Posterior vena cava (tissue), 2 donors: ENCODE measurements around the gene TBC1D9B. TPM values are rescaled to one million over a fixed set of nuclear protein-coding genes. Genes with fewer than 3 reads are reported as not detected.
"Not testable (repeated sequence)": the region's sequence is repeated elsewhere in the genome, so short reads cannot be mapped to it uniquely, and the experiment has no call there.

Source experiments
- DNase-seq: peaks from one replicate; pipeline ENCODE4 v3.0.0-alpha.2; 2020; ENCODE audit warnings: low spot score
- intact Hi-C, 2 donors: fragments of 100-400 bp; cut with DNase I; formaldehyde crosslinking; loops; one replicate each; pipeline versions ENCODE4 v1.14.1 to v1.14.2; 2022 to 2023
- total RNA-seq, 2 donors: library from RNA; stranded (reverse); fragmentation: NEBNext Ultra II Directional; extraction: Animal tissue kit (Norgen Biotek cat#: 25700); gene quantifications; one replicate each; pipeline ENCODE4 v1.2.1, GENCODE V29; 2021
- donor health status: DM: yes; HTN: yes; CAD: no.
- donor health status: DM: yes; HTN: yes; CAD: no.

Gene TBC1D9B
- total RNA-seq, 2 donors from 2014 or later, result 85.0 to 90.5 TPM

DNA sequence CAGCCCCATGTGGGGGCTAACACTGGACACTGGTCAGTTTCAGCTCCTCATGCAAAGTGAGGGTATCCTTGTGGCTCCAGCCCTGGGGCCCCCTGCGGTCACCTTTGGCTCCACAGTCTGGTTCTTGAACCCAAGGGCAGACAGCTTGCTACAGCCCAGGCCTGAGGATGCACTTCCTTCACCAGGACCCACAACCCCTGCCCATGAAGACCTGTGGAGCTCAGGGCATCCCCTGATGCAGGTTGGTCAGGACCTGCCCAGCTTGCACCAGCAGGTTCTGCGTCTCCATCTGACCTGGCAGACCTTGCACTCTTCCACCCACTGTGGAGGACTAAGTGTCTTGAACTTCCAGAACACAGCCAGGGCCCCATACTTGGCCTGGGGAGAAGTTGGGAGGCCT lies 45.4 kb downstream of the TBC1D9B start:
- DNase-seq, result peak; percentile 40
- intact Hi-C loops, result no loop called here

DNA sequence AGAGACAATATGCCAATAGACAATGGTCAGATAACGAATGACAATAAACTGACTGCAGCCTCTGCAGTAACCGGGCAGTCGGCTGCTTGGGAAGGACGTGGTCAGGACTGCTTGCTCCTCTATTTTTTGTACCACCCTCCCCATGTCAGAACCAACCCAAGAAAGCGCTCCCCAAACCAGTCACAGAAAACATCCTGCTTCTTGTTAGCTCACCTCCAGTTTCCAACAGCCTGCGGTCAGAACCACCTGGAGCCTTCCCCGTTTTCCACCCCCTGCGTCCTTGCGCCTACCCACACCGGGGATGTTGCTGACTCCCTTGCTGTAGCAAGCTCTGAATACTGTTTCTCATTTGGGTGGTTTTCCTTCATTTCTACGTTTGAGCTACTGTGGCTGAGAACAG lies 47.4 kb downstream of the TBC1D9B start:
- intact Hi-C loops, result loop anchor here in 1 of 2 donors (1.0 kb wide), 1 partner anchor 21 kb away; no protein-coding TSS in a partner anchor
- peak; percentile 22 for DNase-seq

DNA sequence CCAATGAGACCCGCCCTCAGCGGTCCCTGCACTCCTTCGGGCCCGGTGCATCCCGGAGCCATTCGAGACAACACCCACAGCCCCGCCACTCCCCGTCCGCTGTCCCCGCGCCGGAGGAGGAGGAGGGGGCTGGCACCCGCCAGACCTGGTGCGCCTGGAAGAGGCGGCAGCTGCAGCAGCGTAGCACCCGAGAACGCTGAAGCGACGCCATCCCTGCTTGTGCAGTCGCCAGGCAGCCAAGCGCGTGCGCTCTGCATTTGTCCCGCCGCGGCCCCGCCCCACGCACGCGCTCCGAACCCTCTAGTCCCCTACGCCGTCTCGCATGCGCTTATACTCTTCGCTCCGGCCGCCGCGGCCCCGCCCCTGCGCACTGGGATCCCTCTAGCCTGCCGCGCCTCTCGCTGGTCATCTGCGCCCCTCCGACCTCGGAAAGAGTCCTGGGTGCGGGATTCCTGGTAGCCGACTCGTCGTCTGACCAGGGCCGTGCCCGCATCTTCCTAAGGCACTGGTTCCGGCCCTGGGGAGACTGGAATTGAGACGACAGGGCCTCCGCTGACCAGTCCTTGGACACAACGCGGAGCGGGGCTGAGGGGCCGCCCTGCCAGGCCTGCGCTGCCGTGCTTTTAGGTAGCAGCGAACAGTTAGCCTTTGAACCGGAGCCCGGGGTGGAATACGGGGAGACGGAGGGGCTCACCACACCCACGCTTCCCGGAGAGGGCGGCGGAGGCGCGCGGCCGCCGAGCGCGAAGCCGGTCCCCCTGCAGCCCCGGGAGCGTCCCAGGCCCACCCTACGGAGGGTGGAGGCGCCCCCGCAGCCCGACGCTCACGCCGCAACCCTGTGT lies 48.9 kb downstream of the TBC1D9B start, which contains the start of gene MRNIP:
TSS of gene MRNIP (minus strand) at position 232 of the 842 bp plus-strand sequence. CDS start at position 211, 21 bp downstream.
- intact Hi-C loops, result no loop called here
- DNase-seq, result peak; percentile 100

DNA sequence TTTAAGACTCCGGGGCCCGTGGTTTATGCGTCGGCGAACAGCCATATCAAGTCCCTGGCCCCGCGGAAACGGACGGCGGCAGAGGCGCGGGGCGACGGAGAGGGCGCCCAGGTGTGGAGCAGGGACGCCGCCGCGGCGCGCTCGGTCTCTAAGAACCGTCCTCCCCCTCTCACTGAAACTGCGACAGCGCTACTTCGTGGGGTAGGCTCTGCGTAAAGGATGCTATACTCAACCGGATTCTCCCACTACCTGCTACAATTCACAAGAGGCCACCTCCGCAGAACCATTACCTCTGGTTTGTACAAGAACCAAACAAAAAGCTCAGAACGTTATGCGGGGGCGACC lies 49.5 kb downstream of the TBC1D9B start:
- intact Hi-C loops, result no loop called here
- DNase-seq, result peak; percentile 84

GRCh38 chr5:179854356-179854755 lies 53.3 kb downstream of the TBC1D9B start:
- peak; percentile 61 for DNase-seq
- intact Hi-C loops, result no loop called here

GRCh38 chr5:179852993-179853547 lies 54.6 kb downstream of the TBC1D9B start:
- intact Hi-C loops, result no loop called here
- DNase-seq, result peak; percentile 37

DNA sequence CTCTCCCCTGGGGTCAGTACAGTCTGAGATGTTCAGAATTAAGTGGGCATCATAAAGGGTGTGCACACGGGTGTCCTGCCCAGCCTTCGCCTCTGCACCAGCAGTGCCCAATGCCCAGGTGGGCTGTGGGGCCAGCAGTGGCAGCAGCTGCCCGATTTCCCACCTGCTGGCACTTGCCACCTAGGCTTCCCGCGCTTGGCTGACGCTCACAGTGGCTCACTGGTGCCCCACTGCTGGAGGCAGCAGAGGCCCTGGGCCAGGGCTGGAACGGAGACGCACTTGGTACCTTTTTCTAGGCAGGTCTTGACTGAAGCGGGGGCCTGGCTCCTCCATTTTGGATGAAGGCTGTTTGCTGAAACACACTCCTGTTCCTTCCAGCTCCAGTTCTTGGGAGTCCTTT lies 66.1 kb downstream of the TBC1D9B start:
- peak; percentile 57 for DNase-seq
- intact Hi-C loops, result no loop called here

DNA sequence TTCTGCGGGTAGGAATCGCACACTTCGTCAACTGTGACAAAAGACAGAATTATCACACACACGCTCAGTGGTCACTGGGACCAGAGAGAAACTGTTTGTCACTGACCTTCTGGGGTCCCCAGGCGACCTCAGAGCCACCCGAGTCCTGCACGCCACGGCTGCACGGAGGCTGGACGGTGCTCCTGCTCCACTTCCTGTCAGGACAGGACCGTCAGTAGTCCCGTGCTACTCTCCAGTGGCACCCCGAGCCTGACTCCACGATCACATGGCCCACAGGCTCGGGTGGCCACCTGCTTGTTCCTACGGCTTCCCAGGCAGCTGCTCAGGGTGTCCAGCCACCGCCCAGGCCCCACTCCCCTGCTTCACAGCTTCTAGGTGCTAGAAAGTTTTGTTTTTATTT lies 66.9 kb downstream of the TBC1D9B start:
- DNase-seq, result peak; percentile 73
- intact Hi-C loops, result no loop called here

DNA sequence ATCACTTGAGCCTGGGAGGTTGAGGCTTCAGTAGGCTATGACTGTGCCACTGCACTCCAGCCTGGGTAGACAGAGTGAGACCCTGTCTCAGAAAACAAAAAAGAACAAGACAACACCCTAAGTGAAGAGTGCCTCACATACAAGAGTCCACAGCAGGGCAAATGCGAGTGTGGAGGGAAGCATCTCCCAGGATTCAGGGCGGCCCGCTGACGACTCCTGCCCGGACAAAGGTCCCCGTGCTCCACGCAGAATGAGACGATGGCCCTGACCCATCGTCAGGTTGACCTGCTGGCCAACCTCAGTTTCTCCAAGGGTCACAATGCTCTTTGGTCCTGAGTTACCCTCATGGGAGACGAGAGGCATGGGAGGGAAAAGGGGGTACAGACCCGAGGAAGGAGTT lies 67.4 kb downstream of the TBC1D9B start:
- DNase-seq, result peak; percentile 77

DNA sequence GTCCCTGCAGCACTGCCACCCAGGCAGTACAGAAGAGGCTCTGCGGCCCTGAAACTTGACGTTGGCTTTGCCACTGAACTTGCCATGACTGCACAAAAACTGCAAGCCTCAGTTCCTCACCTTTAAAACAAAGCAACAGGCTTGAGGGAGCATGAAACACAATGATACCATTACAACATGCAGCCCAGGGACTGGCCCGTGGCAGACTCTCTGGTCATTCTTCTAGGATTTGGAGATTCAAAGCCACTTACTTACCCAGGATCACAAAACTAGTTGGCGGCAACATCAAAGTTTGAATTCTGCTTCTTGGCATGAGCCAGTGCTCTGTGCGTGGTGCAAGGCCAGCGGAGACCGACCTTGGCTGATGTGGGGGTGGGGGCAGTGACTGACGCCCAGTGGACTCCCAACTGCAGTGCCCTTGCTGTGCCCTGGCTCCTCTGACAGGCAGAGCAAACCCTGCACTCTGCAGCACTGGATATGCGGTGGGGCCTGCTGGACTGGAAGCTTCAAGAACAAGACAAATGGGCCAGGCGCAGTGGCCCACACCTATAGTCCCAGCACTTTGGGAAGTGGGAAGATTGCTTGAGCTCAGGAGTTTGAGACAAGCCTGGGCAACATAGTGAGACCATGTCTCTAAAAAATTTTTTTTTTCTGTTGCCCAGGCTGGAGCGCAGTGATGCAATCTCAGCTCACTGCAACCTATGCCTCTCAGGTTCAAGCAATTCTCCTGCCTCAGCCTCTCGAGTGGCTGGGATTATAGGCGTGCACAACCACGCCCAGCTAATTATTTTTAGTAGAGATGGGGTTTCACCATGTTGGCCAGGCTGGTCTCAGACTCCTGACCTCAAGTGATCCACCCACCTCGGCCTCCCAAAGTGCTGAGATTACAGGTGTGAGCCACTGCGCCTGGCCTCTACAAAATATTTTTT lies 68.1 kb downstream of the TBC1D9B start:
- intact Hi-C loops, result no loop called here
- DNase-seq, result peak; percentile 69

More for the DNA sequence above, 67.4 kb downstream of the TBC1D9B start:
- intact Hi-C loops, result no loop called here

DNA sequence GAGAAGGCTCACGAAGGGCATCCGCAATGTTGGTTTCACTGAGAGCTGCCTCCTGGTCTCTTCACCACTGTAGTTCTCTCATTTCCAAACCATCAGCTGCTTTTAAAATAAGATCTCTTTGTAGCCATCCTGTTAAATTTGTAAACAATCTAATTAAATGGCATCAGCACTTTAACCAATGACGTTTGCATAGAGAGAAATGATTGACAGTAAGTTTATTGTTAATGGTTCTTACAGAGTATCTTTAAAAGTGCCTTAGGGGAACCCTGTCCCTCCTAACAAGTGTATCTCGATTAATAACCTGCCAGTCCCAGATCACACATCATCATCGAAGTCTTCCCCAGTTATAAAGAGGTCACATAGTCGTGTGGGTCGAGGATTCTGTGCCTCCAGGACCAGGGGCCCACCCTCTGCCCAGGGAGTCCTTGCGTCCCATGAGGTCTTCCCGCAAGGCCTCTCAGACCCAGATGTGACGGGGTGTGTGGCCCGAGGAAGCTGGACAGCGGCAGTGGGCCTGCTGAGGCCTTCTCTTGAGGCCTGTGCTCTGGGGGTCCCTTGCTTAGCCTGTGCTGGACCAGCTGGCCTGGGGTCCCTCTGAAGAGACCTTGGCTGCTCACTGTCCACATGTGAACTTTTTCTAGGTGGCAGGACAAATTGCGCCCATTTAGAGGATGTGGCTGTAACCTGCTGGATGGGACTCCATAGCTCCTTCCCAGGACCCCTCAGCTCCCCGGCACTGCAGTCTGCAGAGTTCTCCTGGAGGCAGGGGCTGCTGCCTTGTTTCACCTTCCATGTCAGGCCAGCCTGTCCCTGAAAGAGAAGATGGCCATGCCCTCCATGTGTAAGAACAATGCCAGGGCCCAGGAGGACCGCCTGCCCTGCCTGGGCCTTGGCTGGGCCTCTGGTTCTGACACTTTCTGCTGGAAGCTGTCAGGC lies 70.4 kb downstream of the TBC1D9B start:
- intact Hi-C loops, result no loop called here
- peak; percentile 71 for DNase-seq

DNA sequence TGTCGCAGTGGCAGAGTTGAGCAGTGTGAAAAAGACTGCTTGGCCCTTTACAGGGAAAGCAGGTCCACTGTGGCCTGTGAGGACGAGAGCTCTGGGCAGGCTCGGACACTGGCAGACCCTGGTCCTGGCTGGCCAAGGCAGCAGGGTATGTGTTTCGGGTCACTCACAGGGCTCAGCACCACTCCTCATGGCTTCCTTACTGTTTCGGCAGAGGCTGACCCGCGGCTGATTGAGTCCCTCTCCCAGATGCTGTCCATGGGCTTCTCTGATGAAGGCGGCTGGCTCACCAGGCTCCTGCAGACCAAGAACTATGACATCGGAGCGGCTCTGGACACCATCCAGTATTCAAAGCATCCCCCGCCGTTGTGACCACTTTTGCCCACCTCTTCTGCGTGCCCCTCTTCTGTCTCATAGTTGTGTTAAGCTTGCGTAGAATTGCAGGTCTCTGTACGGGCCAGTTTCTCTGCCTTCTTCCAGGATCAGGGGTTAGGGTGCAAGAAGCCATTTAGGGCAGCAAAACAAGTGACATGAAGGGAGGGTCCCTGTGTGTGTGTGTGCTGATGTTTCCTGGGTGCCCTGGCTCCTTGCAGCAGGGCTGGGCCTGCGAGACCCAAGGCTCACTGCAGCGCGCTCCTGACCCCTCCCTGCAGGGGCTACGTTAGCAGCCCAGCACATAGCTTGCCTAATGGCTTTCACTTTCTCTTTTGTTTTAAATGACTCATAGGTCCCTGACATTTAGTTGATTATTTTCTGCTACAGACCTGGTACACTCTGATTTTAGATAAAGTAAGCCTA lies 71.3 kb downstream of the TBC1D9B start:
- DNase-seq, result peak; percentile 78

DNA sequence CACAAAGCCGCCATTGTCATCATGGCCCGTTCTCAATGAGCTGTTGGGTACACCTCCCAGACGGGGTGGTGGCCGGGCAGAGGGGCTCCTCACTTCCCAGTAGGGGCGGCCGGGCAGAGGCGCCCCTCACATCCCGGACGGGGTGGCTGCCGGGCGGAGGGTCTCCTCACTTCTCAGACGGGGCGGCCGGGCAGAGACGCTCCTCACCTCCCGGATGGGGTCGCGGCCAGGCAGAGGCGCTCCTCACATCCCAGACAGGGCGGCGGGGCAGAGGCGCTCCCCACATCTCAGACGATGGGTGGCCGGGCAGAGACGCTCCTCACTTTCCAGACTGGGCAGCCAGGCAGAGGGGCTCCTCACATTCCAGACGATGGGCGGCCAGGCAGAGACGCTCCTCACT lies 72.8 kb downstream of the TBC1D9B start:
- intact Hi-C loops, DNase-seq: not testable (repeated sequence)

More for the DNA sequence above, 71.3 kb downstream of the TBC1D9B start:
- intact Hi-C loops, result no loop called here

DNA sequence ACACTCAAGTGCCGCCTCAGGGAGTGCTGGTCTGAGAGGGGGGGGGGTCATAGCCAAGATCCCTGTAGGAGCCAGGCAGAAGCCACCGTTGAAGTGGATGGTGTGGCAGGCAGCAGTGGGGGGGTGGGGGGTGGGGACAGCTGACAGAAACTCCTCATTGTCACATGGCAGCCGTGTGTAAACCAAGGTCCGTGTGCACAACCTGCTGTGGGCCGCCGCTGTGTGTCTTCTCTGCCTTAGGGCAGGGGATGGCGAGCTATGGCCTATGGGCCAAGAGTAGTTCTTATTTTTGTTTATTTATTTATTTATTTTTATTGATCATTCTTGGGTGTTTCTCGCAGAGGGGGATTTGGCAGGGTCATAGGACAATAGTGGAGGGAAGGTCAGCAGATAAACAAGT lies 73.6 kb downstream of the TBC1D9B start:
- peak; percentile 42 for DNase-seq
- intact Hi-C loops, result no loop called here

DNA sequence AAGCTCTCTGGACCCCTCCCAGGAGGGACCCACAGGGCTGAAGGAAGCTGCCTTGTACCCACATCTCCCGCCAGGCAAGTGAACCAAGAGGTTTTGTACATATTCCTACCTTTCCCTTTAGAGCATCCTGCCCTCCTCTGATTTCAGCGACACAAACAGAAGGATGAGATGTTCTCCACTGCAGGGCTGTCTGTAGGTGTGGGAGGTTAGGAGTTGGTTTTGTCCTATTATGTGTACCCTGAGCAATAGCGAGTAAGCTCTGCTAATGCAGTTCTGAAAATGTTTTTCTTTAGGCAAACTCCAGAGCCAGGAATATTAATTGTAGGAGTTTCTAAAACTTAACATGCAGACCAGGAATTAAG lies 74.0 kb downstream of the TBC1D9B start:
- intact Hi-C loops, result no loop called here
- no peak for DNase-seq

DNA sequence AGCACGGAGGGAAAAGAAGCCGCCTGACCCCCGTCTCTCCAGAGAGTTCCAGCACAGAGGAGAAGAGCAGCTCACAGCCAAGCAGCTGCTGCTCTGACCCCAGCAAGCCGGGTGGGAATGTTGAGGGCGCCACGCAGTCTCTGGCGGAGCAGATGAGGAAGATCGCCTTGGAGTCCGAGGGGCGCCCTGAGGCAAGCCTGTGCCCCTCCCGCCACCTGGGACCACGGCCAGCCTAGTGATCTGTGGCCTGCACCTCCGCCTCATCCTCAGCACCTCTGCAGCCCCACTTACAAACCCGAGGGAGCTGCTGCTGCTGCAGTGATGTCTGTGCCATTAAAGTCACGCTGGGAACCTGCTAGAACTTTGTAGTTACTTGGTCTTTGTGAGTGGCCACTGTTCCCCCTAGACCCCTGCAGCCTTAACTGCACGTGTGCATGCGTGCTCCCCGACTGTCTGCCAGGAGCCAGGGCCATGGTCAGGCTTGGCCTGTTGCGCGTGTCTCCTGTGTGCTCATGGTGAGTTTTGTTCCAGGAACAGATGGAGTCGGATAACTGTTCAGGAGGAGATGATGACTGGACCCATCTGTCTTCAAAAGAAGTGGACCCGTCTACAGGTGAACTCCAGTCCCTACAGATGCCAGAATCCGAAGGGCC lies 74.5 kb downstream of the TBC1D9B start:
- peak; percentile 70 for DNase-seq
- intact Hi-C loops, result no loop called here

- peak; percentile 34 for DNase-seq
- intact Hi-C loops, result no loop called here
Observed at GRCh38 chr5:179832039-179832745, 75.5 kb downstream of the TBC1D9B start.
